H1 (cell line): ENCODE data around the gene CDKL5. TPM values are rescaled to one million over a fixed set of nuclear protein-coding genes. Genes with fewer than 3 reads are reported as not detected.

Experiments
- CTCF ChIA-PET: fragments of 300-600 bp; sonication (Branson Sonifier 250); formaldehyde crosslinking; loops from one replicate; lab custom pipeline; 2021; ENCODE audit not compliant: partially characterized antibody; lab: Charles Lee
- POLR2A ChIA-PET: fragments of 300-600 bp; sonication (Branson Sonifier 250); formaldehyde crosslinking; loops from one replicate; lab custom pipeline; 2021; ENCODE audit warnings: inconsistent platforms; ENCODE audit not compliant: partially characterized antibody; lab: Charles Lee
- DNase-seq, 2 experiments: peaks; one replicate each; pipeline versions ENCODE4 v3.0.0 to v3.0.0-alpha.2; 2010 to 2022; ENCODE audit warnings: low spot score in 2 of 2, low read depth in 1 of 2, mixed read lengths in 1 of 2
- FAIRE-seq: peaks from 2 replicates; lab custom pipeline; 2011; peaks lifted over from hg19 to GRCh38; lab: Jason Lieb, UNC
- H2AFZ ChIP-seq: 2 replicates; pipeline ENCODE4 v1.8.1; 2012; ENCODE audit warnings: low read length, inconsistent platforms
- H2AK5ac ChIP-seq: 2 replicates; pipeline ENCODE4 v1.6.1; 2013; ENCODE audit warnings: low read depth, low read length
- H2BK120ac ChIP-seq: replicated peaks from 2 replicates; pipeline ENCODE3; 2013; ENCODE audit warnings: low read depth, low read length, inconsistent platforms
- H2BK12ac ChIP-seq: 2 replicates; pipeline ENCODE4 v1.6.1; 2013; ENCODE audit warnings: low read depth, low read length
- H2BK15ac ChIP-seq: 2 replicates; pipeline ENCODE4 v1.6.1; 2013; ENCODE audit warnings: low read length
- H2BK20ac ChIP-seq: 2 replicates; pipeline ENCODE4 v1.6.1; 2013; ENCODE audit warnings: low read length
- H2BK5ac ChIP-seq: 2 replicates; pipeline ENCODE4 v1.6.1; 2013; ENCODE audit warnings: low read depth, low read length
- H3K14ac ChIP-seq: 2 replicates; pipeline ENCODE4 v1.6.1; 2013; ENCODE audit warnings: inconsistent platforms; ENCODE audit not compliant: insufficient read length
- H3K18ac ChIP-seq: 2 replicates; pipeline ENCODE4 v1.6.1; 2013; ENCODE audit warnings: low read length; ENCODE audit errors: extremely low read depth
- H3K23ac ChIP-seq: 2 replicates; pipeline ENCODE4 v1.6.1; 2013; ENCODE audit warnings: inconsistent platforms; ENCODE audit not compliant: insufficient read length
- H3K23me2 ChIP-seq: 2 replicates; pipeline ENCODE4 v1.6.1; 2013; ENCODE audit warnings: low read depth, low read length
- H3K27ac ChIP-seq: 2 replicates; pipeline ENCODE4 v1.6.1; 2011; ENCODE audit warnings: low read depth, low read length, inconsistent platforms
- H3K27me3 ChIP-seq, 4 experiments: replicated peaks in 1 of 4; 1 replicate in 1 of 4; 2 replicates in 3 of 4; pipeline versions ENCODE4 v1.6.1 to v1.8.1; 2011 to 2013; ENCODE audit warnings: low read length in 3 of 4, mild to moderate bottlenecking in 3 of 4, inconsistent platforms in 2 of 4, mixed read lengths in 2 of 4, moderate library complexity in 1 of 4; ENCODE audit not compliant: control insufficient read depth in 3 of 4, insufficient read depth in 3 of 4; ENCODE audit errors: extremely low read depth in 1 of 4
- H3K36me3 ChIP-seq, 4 experiments: 2 replicates each; pipeline versions ENCODE4 v1.6.1 to v1.8.1; 2011 to 2013; ENCODE audit warnings: mild to moderate bottlenecking in 4 of 4, low read length in 3 of 4, moderate library complexity in 2 of 4, control low read depth in 1 of 4, inconsistent platforms in 1 of 4; ENCODE audit not compliant: insufficient read depth in 4 of 4, control insufficient read depth in 2 of 4
- H3K4ac ChIP-seq: replicated peaks from 2 replicates; pipeline ENCODE3; 2013; ENCODE audit warnings: low read length, low read depth, mixed read lengths, inconsistent platforms; ENCODE audit not compliant: insufficient read length
- H3K4me1 ChIP-seq, 4 experiments: replicated peaks in 1 of 4; 1 replicate in 1 of 4; 2 replicates in 3 of 4; pipeline versions ENCODE4 v1.6.1 to v1.8.1; 2011 to 2013; ENCODE audit warnings: low read length in 3 of 4, inconsistent platforms in 2 of 4, mixed read lengths in 1 of 4; ENCODE audit not compliant: insufficient read depth in 4 of 4, control insufficient read depth in 3 of 4
- H3K4me2 ChIP-seq, 2 experiments: 2 replicates each; pipeline versions ENCODE4 v1.6.1 to v1.8.1; 2011 to 2013; ENCODE audit warnings: low read depth in 2 of 2, low read length in 2 of 2, control low read depth in 1 of 2, inconsistent platforms in 1 of 2, mild to moderate bottlenecking in 1 of 2; ENCODE audit not compliant: insufficient read depth in 1 of 2
- H3K4me3 ChIP-seq, 4 experiments: fragments of 200-600, 300-600 bp in 1 of 4; sonication (generic), shearing (Covaris generic), sonication (Bioruptor Twin) in 1 of 4; 2 replicates each; pipeline versions ENCODE4 v1.5.1 to v1.8.1; 2011 to 2016; ENCODE audit warnings: low read length in 4 of 4, low read depth in 3 of 4, control low read depth in 2 of 4, inconsistent platforms in 2 of 4, mild to moderate bottlenecking in 2 of 4, mixed read lengths in 1 of 4, moderate library complexity in 1 of 4; ENCODE audit not compliant: insufficient read depth in 2 of 4; ENCODE audit errors: extremely low read depth in 1 of 4
- H3K56ac ChIP-seq: replicated peaks from 2 replicates; pipeline ENCODE3; 2013; ENCODE audit warnings: low read depth, mild to moderate bottlenecking, mixed read lengths, low read length, inconsistent platforms; ENCODE audit not compliant: insufficient read length
- H3K79me1 ChIP-seq: 2 replicates; pipeline ENCODE4 v1.6.1; 2013; ENCODE audit warnings: low read depth, low read length, control low read depth
- H3K79me2 ChIP-seq, 2 experiments: 2 replicates each; pipeline versions ENCODE4 v1.6.1 to v1.8.1; 2012 to 2013; ENCODE audit warnings: low read length in 2 of 2, mild to moderate bottlenecking in 2 of 2, inconsistent platforms in 1 of 2; ENCODE audit not compliant: insufficient read depth in 2 of 2, control insufficient read depth in 1 of 2
- H3K9ac ChIP-seq, 4 experiments: replicated peaks in 1 of 4; 1 replicate in 1 of 4; 2 replicates in 3 of 4; pipeline versions ENCODE4 v1.6.1 to v1.8.1; 2011 to 2013; ENCODE audit warnings: low read depth in 3 of 4, low read length in 3 of 4, control low read depth in 2 of 4, mild to moderate bottlenecking in 2 of 4, moderate library complexity in 2 of 4, inconsistent platforms in 1 of 4; ENCODE audit errors: extremely low read depth in 1 of 4
- H3K9me3 ChIP-seq, 2 experiments: 2 replicates each; pipeline versions ENCODE4 v1.6.1 to v1.8.1; 2012 to 2013; ENCODE audit warnings: mild to moderate bottlenecking in 2 of 2, moderate library complexity in 2 of 2, control low read depth in 1 of 2, inconsistent platforms in 1 of 2, low read depth in 1 of 2, low read length in 1 of 2, mixed read lengths in 1 of 2; ENCODE audit not compliant: insufficient read depth in 2 of 2
- H4K20me1 ChIP-seq, 2 experiments: replicated peaks in 1 of 2; 2 replicates each; pipeline versions ENCODE3 to v1.8.1; 2011 to 2013; ENCODE audit warnings: inconsistent platforms in 2 of 2, low read length in 2 of 2, mild to moderate bottlenecking in 1 of 2; ENCODE audit not compliant: insufficient read depth in 2 of 2, control insufficient read depth in 1 of 2
- H4K5ac ChIP-seq: 2 replicates; pipeline ENCODE4 v1.6.1; 2013; ENCODE audit warnings: low read length, low read depth, mixed read lengths, inconsistent platforms; ENCODE audit not compliant: insufficient read length
- H4K8ac ChIP-seq: 2 replicates; pipeline ENCODE4 v1.8.0; 2013; ENCODE audit warnings: mild to moderate bottlenecking, moderate library complexity, low read length, inconsistent platforms; ENCODE audit not compliant: insufficient read depth; ENCODE audit errors: extremely low read depth
- H4K91ac ChIP-seq: replicated peaks from 2 replicates; pipeline ENCODE3; 2013; ENCODE audit warnings: low read length, mixed read lengths, inconsistent platforms; ENCODE audit not compliant: insufficient read length
- EP300 ChIP-seq, 2 experiments: IDR thresholded peaks; 1 replicate in 1 of 2; 2 replicates in 1 of 2; pipeline ENCODE4 v1.6.1; 2011 to 2012; ENCODE audit warnings: low read depth in 2 of 2, low read length in 2 of 2, mild to moderate bottlenecking in 2 of 2, borderline replicate concordance in 1 of 2, inconsistent platforms in 1 of 2, moderate library complexity in 1 of 2
- RAD21 ChIP-seq, 2 experiments: IDR thresholded peaks in 1 of 2; conservative IDR thresholded peaks in 1 of 2; 2 replicates each; pipeline ENCODE4 v1.6.1; 2011; ENCODE audit warnings: low read depth in 2 of 2, low read length in 2 of 2, improper control_type of control experiment in 1 of 2, inconsistent platforms in 1 of 2, mild to moderate bottlenecking in 1 of 2, moderate library complexity in 1 of 2
- TBP ChIP-seq: IDR thresholded peaks from 2 replicates; pipeline ENCODE4 v1.6.1; 2011; ENCODE audit warnings: low read depth, low read length, improper control_type of control experiment
- ZNF274 ChIP-seq: IDR thresholded peaks from 2 replicates; pipeline ENCODE4 v1.7.0; 2012; ENCODE audit warnings: low read length, borderline replicate concordance; ENCODE audit errors: extremely low read depth
- WGBS, 2 experiments: shearing (Covaris generic) in 1 of 2; methylation state at CpG; one replicate each; pipeline versions ENCODE4 v1.1.6 to v1.1.7; 2013 to 2015; ENCODE audit warnings: low lambda C conversion rate in 2 of 2, mixed read lengths in 2 of 2, inconsistent platforms in 1 of 2, low coverage in 1 of 2, missing lambda C conversion rate in 1 of 2; ENCODE audit not compliant: insufficient replicate concordance in 2 of 2, insufficient coverage in 1 of 2, insufficient read length in 1 of 2; ENCODE audit errors: extremely low coverage in 1 of 2, missing lambda C conversion rate in 1 of 2; 5-methylcytosine and 5-hydroxymethylcytosine counted together
- polyA plus RNA-seq, 7 experiments: library from polyadenylated mRNA; depleted of rRNA in 3 of 7; stranded (reverse) in 5 of 7; unstranded in 2 of 7; fragments of >200 nt in 5 of 7; fragments of 200-250 nt in 2 of 7; gene quantifications; 1 replicate in 5 of 7; 2 replicates in 1 of 7; 4 replicates in 1 of 7; pipeline versions ENCODE4 v1.2.1 to v1.2.3, GENCODE V29; 2011 to 2013; ENCODE audit warnings: missing spikeins in 2 of 7, mixed read lengths in 2 of 7
- total RNA-seq: library from RNA; stranded (reverse); fragmentation: NEBNext Ultra II Directional; extraction: Animal tissue kit (Norgen Biotek cat#: 25700); gene quantifications from 2 replicates; pipeline ENCODE4 v1.2.1, GENCODE V29; 2021
- TF ChIP-seq, protein P1 (sequence below), 3 experiments: IDR thresholded peaks; 1 replicate in 2 of 3; 2 replicates in 1 of 3; pipeline versions ENCODE4 v1.5.1 to v1.6.1; 2011; ENCODE audit warnings: low read length in 3 of 3, mild to moderate bottlenecking in 3 of 3, inconsistent platforms in 2 of 3, low read depth in 1 of 3, moderate library complexity in 1 of 3; ENCODE audit not compliant: insufficient read depth in 1 of 3; ENCODE audit errors: control extremely low read depth in 1 of 3

Gene CDKL5
- total and polyA plus RNA-seq, 2 of the 8 experiments (the other 6 are each of a cell fraction or from before 2014, with no cell fraction given), result 5.5 to 15.6 TPM

DNA sequence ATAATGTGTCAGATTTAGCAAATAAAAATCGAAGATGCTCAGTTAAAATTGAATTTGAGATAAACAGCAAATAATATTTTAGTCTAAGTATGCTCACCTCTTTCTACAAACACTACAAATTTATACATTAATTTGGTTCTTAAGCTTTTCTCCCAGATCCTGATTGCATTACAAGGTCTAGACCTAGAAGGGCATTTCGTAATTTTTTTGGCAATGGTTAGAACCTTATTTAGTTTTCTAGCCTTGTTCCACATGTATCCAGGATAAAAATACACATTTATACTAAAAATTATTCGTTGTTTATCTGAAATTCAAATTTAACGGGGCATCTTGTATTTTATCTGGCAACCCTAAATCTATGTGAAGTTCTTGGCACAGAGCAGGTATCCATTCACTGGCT, 2.5 kb upstream of the CDKL5 start:
- Histone ChIP-seq H3K9ac (no peak overlapping the region), H3K9me3 (no peaks in the 10 kb centered on the region), H3K18ac (no peak overlapping the region), H3K4me3 (no peak overlapping the region), H3K79me2 (peaks cover 0 to 13% of the 10 kb centered on the region in 2 experiments; a peak in 2 of 4 replicates), H3K36me3 (no peaks in the 10 kb centered on the region), H3K4me1 (no peaks in the 10 kb centered on the region; a peak in 1 of 7 replicates), H4K5ac (no peak overlapping the region), H4K91ac (no peak overlapping the region), H3K27me3 (no peaks in the 10 kb centered on the region), H3K14ac (no peak overlapping the region), H3K79me1 (no peaks in the 10 kb centered on the region), H2BK5ac (no peak overlapping the region), H3K23me2 (peaks cover 4% of the 10 kb centered on the region), H2BK20ac (no peak overlapping the region), H3K4me2 (no peak overlapping the region), H3K4ac (no peak overlapping the region), H2AFZ (no peak overlapping the region), H2BK15ac (no peak overlapping the region), H2BK12ac (no peak overlapping the region), H3K27ac (no peak overlapping the region), H3K56ac (no peak overlapping the region), H2AK5ac (no peak overlapping the region), H4K8ac (no peak overlapping the region), H2BK120ac (no peak overlapping the region), H4K20me1 (peaks cover 0 to 1% of the 10 kb centered on the region in 2 experiments), H3K23ac (no peak overlapping the region)
- WGBS, 2 experiments, result 96% methylated on average over 4 of the region's 4 CpGs; no CpG with 5 or more reads in 1 of the 2 experiments
- CTCF ChIA-PET, result interaction anchor here (0.6 kb wide), 1 partner anchor 616 kb away, joined by 3 read pairs; no protein-coding TSS in a partner anchor
- POLR2A ChIA-PET, result no interaction called here
- FAIRE-seq (no peak), DNase-seq (no peak)
- TF ChIP-seq EP300 (IDR thresholded peaks at IDR 0.05; ENCODE audit: borderline replicate concordance in 1 of 2, low read depth in 2 of 2, low read length in 2 of 2) (no peak), RAD21 (IDR thresholded peaks at IDR 0.05 in 1 of 2, conservative IDR thresholded peaks at IDR 0.05 in 1 of 2; ENCODE audit: low read depth in 2 of 2, low read length in 2 of 2) (no peak), ZNF274 (no peak), TBP (no peak)
- TF ChIP-seq, protein P1, sequence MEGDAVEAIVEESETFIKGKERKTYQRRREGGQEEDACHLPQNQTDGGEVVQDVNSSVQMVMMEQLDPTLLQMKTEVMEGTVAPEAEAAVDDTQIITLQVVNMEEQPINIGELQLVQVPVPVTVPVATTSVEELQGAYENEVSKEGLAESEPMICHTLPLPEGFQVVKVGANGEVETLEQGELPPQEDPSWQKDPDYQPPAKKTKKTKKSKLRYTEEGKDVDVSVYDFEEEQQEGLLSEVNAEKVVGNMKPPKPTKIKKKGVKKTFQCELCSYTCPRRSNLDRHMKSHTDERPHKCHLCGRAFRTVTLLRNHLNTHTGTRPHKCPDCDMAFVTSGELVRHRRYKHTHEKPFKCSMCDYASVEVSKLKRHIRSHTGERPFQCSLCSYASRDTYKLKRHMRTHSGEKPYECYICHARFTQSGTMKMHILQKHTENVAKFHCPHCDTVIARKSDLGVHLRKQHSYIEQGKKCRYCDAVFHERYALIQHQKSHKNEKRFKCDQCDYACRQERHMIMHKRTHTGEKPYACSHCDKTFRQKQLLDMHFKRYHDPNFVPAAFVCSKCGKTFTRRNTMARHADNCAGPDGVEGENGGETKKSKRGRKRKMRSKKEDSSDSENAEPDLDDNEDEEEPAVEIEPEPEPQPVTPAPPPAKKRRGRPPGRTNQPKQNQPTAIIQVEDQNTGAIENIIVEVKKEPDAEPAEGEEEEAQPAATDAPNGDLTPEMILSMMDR (IDR thresholded peaks at IDR 0.05; ENCODE audit: control extremely low read depth in 1 of 3, insufficient read depth in 1 of 3, low read depth in 1 of 3, low read length in 3 of 3), result no peak
